ENCODE measurements around the gene CDRT4. TPM values are rescaled to one million over a fixed set of nuclear protein-coding genes. Genes with fewer than 3 reads are reported as not detected.

The CDRT4 gene
- total and polyA plus RNA-seq, 3 experiments from 2014 or later: 1.8 to 2.7 TPM; not detected in 1

- POLR2A ChIA-PET: no interaction called here
- Histone ChIP-seq H3K4me3 (ENCODE audit: low read length) (no peak overlapping the region), H3K27me3 (ENCODE audit: insufficient read depth, low read length, poor library complexity, severe bottlenecking) (no peaks in the 10 kb centered on the region), H3K27ac (ENCODE audit: low read depth, low read length) (no peak overlapping the region), H3K9me3 (ENCODE audit: low read length) (no peaks in the 10 kb centered on the region), H3K4me1 (ENCODE audit: insufficient read depth, low read length) (no peaks in the 10 kb centered on the region), H3K36me3 (ENCODE audit: insufficient read depth, low read length) (no peaks in the 10 kb centered on the region)
- Mint-ChIP-seq H3K27ac (no peak overlapping the region), H3K4me1 (no peaks in the 10 kb centered on the region), H3K4me3 (no peak overlapping the region), H3K27me3 (no peaks in the 10 kb centered on the region), H3K36me3 (peaks cover 23 to 30% (median 28%) of the 10 kb centered on the region in 3 donors), H3K9me3 (peaks cover 0 to 8% (median 5%) of the 10 kb centered on the region in 5 donors)
- CTCF ChIA-PET: no interaction called here
- no peak for DNase-seq
Measured at GRCh38 chr17:15451680-15452079, 15.7 kb downstream of the CDRT4 start.

- Histone ChIP-seq H3K4me1 (ENCODE audit: insufficient read depth, low read length) (no peaks in the 10 kb centered on the region), H3K4me3 (ENCODE audit: low read length) (no peak overlapping the region), H3K27me3 (ENCODE audit: insufficient read depth, low read length, poor library complexity, severe bottlenecking) (no peaks in the 10 kb centered on the region), H3K36me3 (ENCODE audit: insufficient read depth, low read length) (no peaks in the 10 kb centered on the region), H3K27ac (ENCODE audit: low read depth, low read length) (no peak overlapping the region), H3K9me3 (ENCODE audit: low read length) (no peaks in the 10 kb centered on the region)
- ChIA-PET CTCF (no interaction called here), POLR2A (no interaction called here)
- no peak for DNase-seq
- Mint-ChIP-seq H3K27ac (peak overlapping the region in 2 of 8 donors; percentile 6 to 42), H3K36me3 (peaks cover 0 to 8% (median 6%) of the 10 kb centered on the region in 3 donors), H3K4me3 (peak overlapping the region in 1 of 7 donors; percentile 37), H3K4me1 (peaks cover 3 to 15% (median 8%) of the 10 kb centered on the region in 3 donors), H3K27me3 (no peaks in the 10 kb centered on the region), H3K9me3 (no peaks in the 10 kb centered on the region)
Measured at GRCh38 chr17:15448580-15448956, 18.9 kb downstream of the CDRT4 start.

DNA sequence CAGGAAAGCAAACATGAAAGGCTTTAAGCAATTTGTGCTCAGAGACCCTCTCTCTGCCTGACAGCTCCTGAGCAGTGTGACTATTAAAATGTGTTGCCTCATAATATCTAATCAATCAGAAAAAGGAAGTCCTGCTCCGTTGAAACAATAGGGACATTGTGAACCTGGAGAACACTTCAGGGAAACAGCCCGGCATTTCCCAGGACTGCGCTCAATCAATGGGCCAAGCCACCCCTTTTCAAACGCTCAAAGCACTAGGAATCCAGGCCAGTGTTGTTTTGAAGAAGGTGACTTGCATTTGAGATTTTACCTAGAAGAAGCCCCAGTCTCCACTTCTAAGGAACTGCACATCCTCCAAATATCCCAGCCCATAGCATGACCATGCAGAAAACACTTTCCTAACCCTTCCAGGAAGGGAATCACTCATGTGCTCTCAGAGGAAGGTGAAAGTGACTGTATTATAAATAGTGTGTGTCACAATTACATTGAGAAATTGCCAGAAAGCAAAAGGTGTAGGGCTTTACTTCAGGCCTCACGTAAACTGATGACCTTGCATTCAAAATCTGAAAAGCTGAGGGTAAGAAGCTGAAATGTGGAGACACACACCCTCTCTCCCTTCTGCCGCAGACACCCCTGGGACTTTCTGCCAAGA lies 19.4 kb downstream of the CDRT4 start:
- no peak for DNase-seq
- H3K36me3 Mint-ChIP-seq: peaks cover 0 to 8% (median 3%) of the 10 kb centered on the region in 3 donors
- no peak overlapping the region for H3K4me3 Mint-ChIP-seq
- H3K9me3 ChIP-seq (ENCODE audit: low read length): no peaks in the 10 kb centered on the region
- H3K36me3 ChIP-seq (ENCODE audit: insufficient read depth, low read length): no peaks in the 10 kb centered on the region
- ChIA-PET POLR2A (no interaction called here), CTCF (no interaction called here)
- no peak overlapping the region for H3K27ac ChIP-seq (ENCODE audit: low read depth, low read length)
- H3K27me3 ChIP-seq (ENCODE audit: insufficient read depth, low read length, poor library complexity, severe bottlenecking): no peaks in the 10 kb centered on the region
- H3K27me3 Mint-ChIP-seq: no peaks in the 10 kb centered on the region
- no peaks in the 10 kb centered on the region for H3K9me3 Mint-ChIP-seq
- no peak overlapping the region for H3K4me3 ChIP-seq (ENCODE audit: low read length)
- H3K27ac Mint-ChIP-seq: no peak overlapping the region
- H3K4me1 ChIP-seq (ENCODE audit: insufficient read depth, low read length): no peaks in the 10 kb centered on the region
- H3K4me1 Mint-ChIP-seq: peaks cover 3 to 15% (median 8%) of the 10 kb centered on the region in 3 donors

DNA sequence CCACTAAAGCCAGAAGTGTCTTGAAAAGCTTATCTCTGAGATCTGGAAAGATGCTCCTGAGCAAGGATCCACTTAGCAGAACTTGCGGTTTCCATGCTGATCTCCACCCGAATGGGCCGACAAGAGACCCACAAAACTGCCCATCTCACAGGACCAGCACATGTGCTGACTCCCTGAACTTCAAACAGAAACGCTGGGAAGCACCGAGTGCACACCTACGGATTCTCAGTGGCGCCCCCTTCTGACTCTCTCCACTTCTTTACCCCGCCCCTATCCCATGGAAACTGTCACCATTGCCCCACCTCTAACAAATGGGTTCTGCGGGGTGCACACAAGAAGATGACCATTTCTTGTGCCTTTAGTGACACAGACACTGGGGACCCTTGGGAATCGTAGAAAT lies 21.4 kb downstream of the CDRT4 start:
- H3K9me3 Mint-ChIP-seq: no peaks in the 10 kb centered on the region
- Histone ChIP-seq H3K9me3 (ENCODE audit: low read length) (no peaks in the 10 kb centered on the region), H3K4me3 (ENCODE audit: low read length) (no peak overlapping the region), H3K27ac (ENCODE audit: low read depth, low read length) (no peak overlapping the region), H3K36me3 (ENCODE audit: insufficient read depth, low read length) (no peaks in the 10 kb centered on the region), H3K27me3 (ENCODE audit: insufficient read depth, low read length, poor library complexity, severe bottlenecking) (no peaks in the 10 kb centered on the region), H3K4me1 (ENCODE audit: insufficient read depth, low read length) (no peaks in the 10 kb centered on the region)
- POLR2A ChIA-PET: no interaction called here
- peak overlapping the region in 2 of 8 donors; percentile 34 to 69 for H3K27ac Mint-ChIP-seq
- CTCF ChIA-PET: no interaction called here
- DNase-seq: no peak
- no peak overlapping the region for H3K4me3 Mint-ChIP-seq
- H3K27me3 Mint-ChIP-seq: no peaks in the 10 kb centered on the region
- H3K36me3 Mint-ChIP-seq: peaks cover 7 to 13% (median 11%) of the 10 kb centered on the region in 3 donors
- H3K4me1 Mint-ChIP-seq: peaks cover 3 to 15% (median 8%) of the 10 kb centered on the region in 3 donors

DNA sequence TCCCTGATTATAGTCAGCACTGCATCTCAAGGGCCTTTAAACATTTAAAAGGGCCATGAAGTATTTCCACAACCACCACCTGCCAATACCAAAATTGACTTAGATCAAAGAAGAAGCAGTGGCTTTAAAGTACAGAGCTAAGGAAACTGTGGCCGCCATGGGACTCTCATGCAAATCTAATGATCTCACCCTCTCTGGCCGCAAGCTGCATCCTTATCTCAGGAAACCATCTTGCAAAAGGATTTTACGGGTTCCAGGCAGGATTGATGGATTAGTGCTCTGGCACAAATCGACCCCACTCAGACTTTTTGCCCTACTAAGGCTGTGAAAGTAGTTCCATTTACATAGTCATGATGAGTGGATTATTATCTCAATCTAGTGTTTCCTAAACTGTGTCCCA lies 22.6 kb downstream of the CDRT4 start:
- Mint-ChIP-seq H3K4me1 (peaks cover 3 to 15% (median 8%) of the 10 kb centered on the region in 3 donors), H3K36me3 (peaks cover 16 to 19% (median 16%) of the 10 kb centered on the region in 3 donors), H3K9me3 (no peaks in the 10 kb centered on the region), H3K4me3 (no peak overlapping the region), H3K27ac (peak overlapping the region in 1 of 8 donors; percentile 51), H3K27me3 (no peaks in the 10 kb centered on the region)
- Histone ChIP-seq H3K36me3 (ENCODE audit: insufficient read depth, low read length) (no peaks in the 10 kb centered on the region), H3K4me3 (ENCODE audit: low read length) (no peak overlapping the region), H3K27me3 (ENCODE audit: insufficient read depth, low read length, poor library complexity, severe bottlenecking) (no peaks in the 10 kb centered on the region), H3K9me3 (ENCODE audit: low read length) (no peaks in the 10 kb centered on the region), H3K27ac (ENCODE audit: low read depth, low read length) (no peak overlapping the region), H3K4me1 (ENCODE audit: insufficient read depth, low read length) (no peaks in the 10 kb centered on the region)
- ChIA-PET CTCF (no interaction called here), POLR2A (interaction anchor here (0.7 kb wide), 1 partner anchor 59 kb away, joined by 5 read pairs; no protein-coding TSS in a partner anchor)
- no peak for DNase-seq

DNA sequence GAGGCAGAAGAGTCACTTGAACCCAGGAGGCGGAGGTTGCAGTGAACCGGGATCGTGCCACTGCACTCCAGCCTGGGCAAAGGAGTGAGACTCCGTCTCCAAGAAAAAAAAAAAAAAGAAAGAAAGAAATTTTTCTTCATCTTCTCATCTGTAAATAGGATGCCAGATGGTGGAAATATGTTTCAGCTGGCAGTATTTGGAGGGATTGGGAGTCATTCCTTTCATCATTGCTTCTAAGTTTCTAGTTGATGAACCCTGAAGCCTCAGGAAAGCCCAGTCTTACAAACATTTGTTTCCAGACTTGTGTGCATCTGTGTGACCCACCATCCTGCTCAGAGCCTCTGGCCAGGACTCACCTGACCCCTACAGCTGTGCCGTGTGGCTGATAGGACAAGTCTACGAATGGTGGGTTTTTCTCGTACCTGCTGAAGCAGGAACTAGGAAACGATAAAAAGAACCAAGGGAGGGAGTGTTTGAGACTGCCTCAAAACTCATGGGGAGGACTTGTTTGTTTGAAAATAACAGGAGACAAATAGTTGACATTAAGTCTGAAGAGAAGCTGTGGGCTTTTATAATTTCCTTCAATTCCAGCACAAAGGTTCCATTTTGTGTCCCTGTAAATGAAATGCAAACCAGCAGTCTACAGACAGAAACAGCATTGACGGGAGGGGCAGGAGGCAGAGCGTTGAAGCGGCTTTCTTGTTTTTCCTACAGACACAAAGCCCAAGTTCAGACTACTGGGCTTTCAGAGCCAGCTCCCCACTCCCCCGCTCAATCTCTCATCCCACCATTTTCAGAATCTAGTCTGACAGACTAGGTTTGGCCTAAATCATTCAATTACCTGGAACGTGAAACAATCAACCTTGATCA lies 24.9 kb downstream of the CDRT4 start:
- Mint-ChIP-seq H3K4me3 (no peak overlapping the region), H3K4me1 (peaks cover 5 to 16% (median 8%) of the 10 kb centered on the region in 3 donors), H3K9me3 (peaks cover 0 to 2% (median 0%) of the 10 kb centered on the region in 5 donors), H3K27ac (no peak overlapping the region), H3K27me3 (no peaks in the 10 kb centered on the region), H3K36me3 (peaks cover 23 to 36% (median 34%) of the 10 kb centered on the region in 3 donors)
- DNase-seq: no peak
- POLR2A ChIA-PET: no interaction called here
- H3K4me3 ChIP-seq (ENCODE audit: low read length): no peak overlapping the region
- no peaks in the 10 kb centered on the region for H3K27me3 ChIP-seq (ENCODE audit: insufficient read depth, low read length, poor library complexity, severe bottlenecking)
- no peaks in the 10 kb centered on the region for H3K9me3 ChIP-seq (ENCODE audit: low read length)
- H3K27ac ChIP-seq (ENCODE audit: low read depth, low read length): no peak overlapping the region
- CTCF ChIA-PET: no interaction called here
- H3K36me3 ChIP-seq (ENCODE audit: insufficient read depth, low read length): no peaks in the 10 kb centered on the region
- H3K4me1 ChIP-seq (ENCODE audit: insufficient read depth, low read length): no peaks in the 10 kb centered on the region

- Histone ChIP-seq H3K27me3 (ENCODE audit: insufficient read depth, low read length, poor library complexity, severe bottlenecking) (no peaks in the 10 kb centered on the region), H3K36me3 (ENCODE audit: insufficient read depth, low read length) (no peaks in the 10 kb centered on the region), H3K4me1 (ENCODE audit: insufficient read depth, low read length) (peaks cover 10% of the 10 kb centered on the region), H3K4me3 (ENCODE audit: low read length) (no peak overlapping the region), H3K27ac (ENCODE audit: low read depth, low read length) (no peak overlapping the region), H3K9me3 (ENCODE audit: low read length) (no peaks in the 10 kb centered on the region)
- DNase-seq: no peak
- Mint-ChIP-seq H3K27ac (no peak overlapping the region), H3K4me3 (no peak overlapping the region), H3K4me1 (peaks cover 15 to 28% (median 20%) of the 10 kb centered on the region in 3 donors), H3K27me3 (no peaks in the 10 kb centered on the region), H3K36me3 (peaks cover 27 to 44% (median 40%) of the 10 kb centered on the region in 3 donors), H3K9me3 (peaks cover 0 to 7% (median 4%) of the 10 kb centered on the region in 5 donors)
- CTCF ChIA-PET: no interaction called here
- POLR2A ChIA-PET: no interaction called here
Measured at GRCh38 chr17:15441315-15441714, 26.1 kb downstream of the CDRT4 start.

- Mint-ChIP-seq H3K27ac (no peak overlapping the region), H3K36me3 (peaks cover 26 to 44% (median 42%) of the 10 kb centered on the region in 3 donors), H3K4me3 (no peak overlapping the region), H3K27me3 (no peaks in the 10 kb centered on the region), H3K4me1 (peaks cover 16 to 28% (median 25%) of the 10 kb centered on the region in 3 donors), H3K9me3 (peaks cover 0 to 7% (median 4%) of the 10 kb centered on the region in 5 donors)
- ChIA-PET CTCF (no interaction called here), POLR2A (no interaction called here)
- Histone ChIP-seq H3K4me3 (ENCODE audit: low read length) (no peak overlapping the region), H3K4me1 (ENCODE audit: insufficient read depth, low read length) (peaks cover 11% of the 10 kb centered on the region), H3K27ac (ENCODE audit: low read depth, low read length) (no peak overlapping the region), H3K36me3 (ENCODE audit: insufficient read depth, low read length) (no peaks in the 10 kb centered on the region), H3K9me3 (ENCODE audit: low read length) (no peaks in the 10 kb centered on the region), H3K27me3 (ENCODE audit: insufficient read depth, low read length, poor library complexity, severe bottlenecking) (no peaks in the 10 kb centered on the region)
- DNase-seq: no peak
Measured at GRCh38 chr17:15440347-15440746, 27.1 kb downstream of the CDRT4 start.
